Spleen (tissue), 7 donors: ENCODE measurements around the gene ANKRD42.

Source experiments
- POLR2A ChIP-seq, 3 donors: fragments of 450-650 bp; IDR thresholded peaks; one replicate each; pipeline ENCODE4 v1.5.1; 2017; ENCODE audit warnings: antibody characterized with exemption in 3 of 3, mild to moderate bottlenecking in 1 of 3
- TF ChIP-seq, protein P1 (sequence below), 11 experiments: fragments of 200-600 bp in 7 of 11; fragments of 450-650 bp in 4 of 11; sonication (generic) in 4 of 11; IDR thresholded peaks in 8 of 11; conservative IDR thresholded peaks in 3 of 11; 1 replicate in 7 of 11; 2 replicates in 4 of 11; pipeline versions ENCODE4 v1.4.0 to v1.8.0; 2016 to 2021; ENCODE audit warnings: antibody characterized with exemption in 11 of 11, inconsistent platforms in 4 of 11, mild to moderate bottlenecking in 1 of 11
- donor health status: DM: no; HTN: no; CAD: no; lungs with moderate emphysema.
- donor health status: DM: no; HTN: no; CAD: no.
- donor health status: DM: no; HTN: no; CAD: no.

DNA sequence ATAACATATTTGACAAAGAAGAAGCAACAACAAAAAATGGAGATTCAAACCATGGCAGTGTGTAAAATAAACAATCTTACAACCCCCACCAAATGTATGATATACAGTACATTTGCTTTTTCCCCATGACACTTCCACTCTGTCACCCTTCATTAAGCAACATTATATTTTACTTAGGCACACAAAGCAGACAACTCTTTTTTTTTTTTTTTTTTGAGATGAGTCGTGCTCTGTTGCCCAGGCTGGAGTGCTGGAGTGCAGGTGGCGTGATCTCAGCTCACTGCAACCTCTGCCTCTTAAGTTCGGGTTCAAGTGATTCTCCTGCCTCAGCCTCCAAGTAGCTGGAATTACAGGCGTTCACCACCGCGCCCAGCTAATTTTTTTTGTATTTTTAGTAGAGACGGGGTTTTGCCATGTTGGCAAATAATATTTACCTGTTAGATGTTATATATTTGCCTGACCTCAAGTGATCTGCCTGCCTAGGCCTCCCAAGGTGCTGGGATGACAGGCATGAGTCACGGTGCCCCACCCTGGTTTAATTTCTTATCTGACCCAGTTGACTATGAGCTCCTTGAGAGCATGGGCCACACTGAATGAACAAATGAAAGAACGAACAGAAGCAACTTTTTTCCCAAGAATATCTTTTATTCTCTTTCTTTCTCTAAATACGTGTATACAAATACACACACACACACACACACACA is 42.1 kb upstream of the ANKRD42 start:
- no peak for TF ChIP-seq POLR2A (IDR thresholded peaks at IDR 0.05)
- TF ChIP-seq, protein P1, sequence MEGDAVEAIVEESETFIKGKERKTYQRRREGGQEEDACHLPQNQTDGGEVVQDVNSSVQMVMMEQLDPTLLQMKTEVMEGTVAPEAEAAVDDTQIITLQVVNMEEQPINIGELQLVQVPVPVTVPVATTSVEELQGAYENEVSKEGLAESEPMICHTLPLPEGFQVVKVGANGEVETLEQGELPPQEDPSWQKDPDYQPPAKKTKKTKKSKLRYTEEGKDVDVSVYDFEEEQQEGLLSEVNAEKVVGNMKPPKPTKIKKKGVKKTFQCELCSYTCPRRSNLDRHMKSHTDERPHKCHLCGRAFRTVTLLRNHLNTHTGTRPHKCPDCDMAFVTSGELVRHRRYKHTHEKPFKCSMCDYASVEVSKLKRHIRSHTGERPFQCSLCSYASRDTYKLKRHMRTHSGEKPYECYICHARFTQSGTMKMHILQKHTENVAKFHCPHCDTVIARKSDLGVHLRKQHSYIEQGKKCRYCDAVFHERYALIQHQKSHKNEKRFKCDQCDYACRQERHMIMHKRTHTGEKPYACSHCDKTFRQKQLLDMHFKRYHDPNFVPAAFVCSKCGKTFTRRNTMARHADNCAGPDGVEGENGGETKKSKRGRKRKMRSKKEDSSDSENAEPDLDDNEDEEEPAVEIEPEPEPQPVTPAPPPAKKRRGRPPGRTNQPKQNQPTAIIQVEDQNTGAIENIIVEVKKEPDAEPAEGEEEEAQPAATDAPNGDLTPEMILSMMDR (IDR thresholded peaks at IDR 0.05 in 8 of 11, conservative IDR thresholded peaks at IDR 0.05 in 3 of 11): no peak
